PFSK-1 (cell line): ENCODE data around the gene C1orf87.

ENCODE experiments used
- FOXP2 ChIP-seq: optimal IDR thresholded peaks from 2 replicates; pipeline ENCODE3; 2011; ENCODE audit warnings: borderline replicate concordance, control low read depth, inconsistent platforms; ENCODE audit not compliant: insufficient read depth; ENCODE audit errors: extremely low read length, extremely low read depth
- POLR2AphosphoS5 ChIP-seq: IDR thresholded peaks from 2 replicates; pipeline ENCODE4 v1.6.1; 2012; ENCODE audit warnings: low read depth, mild to moderate bottlenecking, control low read depth, low read length, moderate library complexity
- REST ChIP-seq, 2 experiments: IDR thresholded peaks; 2 replicates each; pipeline versions ENCODE4 v1.6.1 to v1.8.0; 2011 to 2012; ENCODE audit warnings: low read depth in 2 of 2, low read length in 2 of 2, control low read depth in 1 of 2, inconsistent platforms in 1 of 2, mild to moderate bottlenecking in 1 of 2, moderate library complexity in 1 of 2; ENCODE audit not compliant: insufficient read depth in 1 of 2
- SIN3A ChIP-seq: IDR thresholded peaks from 2 replicates; pipeline ENCODE4 v1.6.1; 2012; ENCODE audit warnings: mild to moderate bottlenecking, low read length, moderate library complexity, borderline replicate concordance; ENCODE audit not compliant: insufficient read depth
- TAF1 ChIP-seq: IDR thresholded peaks from 2 replicates; pipeline ENCODE4 v1.6.1; 2012; ENCODE audit warnings: low read length, control low read depth, borderline replicate concordance; ENCODE audit not compliant: insufficient read depth

DNA sequence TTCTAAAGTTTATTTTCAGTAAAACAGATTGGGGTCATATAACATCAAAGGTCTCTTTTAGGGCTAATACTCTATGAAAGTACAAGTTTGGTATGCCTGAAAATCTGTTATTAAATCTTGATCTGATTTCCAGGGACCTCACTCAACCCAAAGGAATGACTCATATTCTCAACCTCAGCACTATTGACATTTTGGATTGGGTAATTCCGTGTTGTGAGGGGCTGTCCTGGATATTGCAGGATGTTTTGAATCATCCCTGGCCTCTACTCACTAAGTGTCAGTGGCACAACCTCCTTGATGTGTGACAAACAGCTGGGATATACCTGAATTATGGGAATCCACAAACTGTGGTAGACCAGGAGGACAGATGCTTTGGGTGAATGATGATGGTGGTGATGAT, 95.5 kb downstream of the C1orf87 start:
- TF ChIP-seq SIN3A (no peak), POLR2AphosphoS5 (no peak), TAF1 (no peak), FOXP2 (no peak), REST (IDR thresholded peaks at IDR 0.05; ENCODE audit: insufficient read depth in 1 of 2, low read depth in 2 of 2, low read length in 2 of 2) (no peak)
